HepG2 (cell line): ENCODE data around the gene OSER1. TPM values are rescaled to one million over a fixed set of nuclear protein-coding genes. Genes with fewer than 3 reads are reported as not detected.

Experiments
- CREM ChIP-seq, 2 experiments: sonication (generic) in 1 of 2; formaldehyde crosslinking in 1 of 2; IDR thresholded peaks; 2 replicates each; pipeline versions ENCODE4 v1.4.0 to v1.6.1; 2016 to 2020; ENCODE audit warnings: antibody characterized with exemption in 1 of 2, mild to moderate bottlenecking in 1 of 2, missing genetic modification reagents in 1 of 2
- DPF2 ChIP-seq: sonication (generic); formaldehyde crosslinking; IDR thresholded peaks from 2 replicates; pipeline ENCODE4 v1.4.0; 2020; ENCODE audit warnings: mild to moderate bottlenecking, low read depth, missing genetic modification reagents, borderline replicate concordance
- ERF ChIP-seq: IDR thresholded peaks from 2 replicates; pipeline ENCODE4 v1.6.1; 2018; ENCODE audit warnings: missing biosample characterization, missing genetic modification reagents
- FOXK2 ChIP-seq: fragments of 450-650 bp; IDR thresholded peaks from 2 replicates; pipeline ENCODE4 v1.6.1; 2016
- HNRNPUL1 ChIP-seq: fragments of 200-400 bp; formaldehyde crosslinking; IDR thresholded peaks from 2 replicates; pipeline ENCODE4 v1.6.1; 2017; ENCODE audit warnings: low read depth, mild to moderate bottlenecking, low read length, moderate library complexity
- KLF12 ChIP-seq: sonication (generic); formaldehyde crosslinking; IDR thresholded peaks from 2 replicates; pipeline ENCODE4 v1.4.0; 2020; ENCODE audit warnings: missing genetic modification reagents, borderline replicate concordance
- MAFF ChIP-seq: IDR thresholded peaks from 2 replicates; pipeline ENCODE4 v1.6.1; 2011; ENCODE audit warnings: low read depth, low read length, improper control_type of control experiment
- RARA ChIP-seq: IDR thresholded peaks from 2 replicates; pipeline ENCODE4 v1.6.1; 2016; ENCODE audit warnings: missing genetic modification reagents, missing compliant biosample characterization
- RCOR2 ChIP-seq: IDR thresholded peaks from 2 replicates; pipeline ENCODE4 v1.6.1; 2016; ENCODE audit warnings: missing biosample characterization, missing genetic modification reagents
- REPIN1 ChIP-seq: sonication (generic); formaldehyde crosslinking; IDR thresholded peaks from 2 replicates; pipeline ENCODE4 v1.8.0; 2022; ENCODE audit warnings: missing genetic modification reagents, low read depth, mild to moderate bottlenecking, borderline replicate concordance
- RFXAP ChIP-seq: sonication (generic); formaldehyde crosslinking; IDR thresholded peaks from 2 replicates; pipeline ENCODE4 v1.4.0; 2020; ENCODE audit warnings: missing genetic modification reagents, borderline replicate concordance
- SIN3A ChIP-seq: IDR thresholded peaks from 2 replicates; pipeline ENCODE4 v1.6.1; 2011; ENCODE audit warnings: low read depth, mild to moderate bottlenecking, control low read depth, low read length, borderline replicate concordance
- SNAPC2 ChIP-seq: sonication (generic); formaldehyde crosslinking; IDR thresholded peaks from 2 replicates; pipeline ENCODE4 v1.8.1; 2022; ENCODE audit warnings: mild to moderate bottlenecking, missing genetic modification reagents
- SOX5 ChIP-seq: IDR thresholded peaks from 2 replicates; pipeline ENCODE4 v1.6.1; 2016; ENCODE audit warnings: borderline replicate concordance
- SP140L ChIP-seq: sonication (generic); formaldehyde crosslinking; IDR thresholded peaks from 2 replicates; pipeline ENCODE4 v1.4.0; 2020; ENCODE audit warnings: missing genetic modification reagents, borderline replicate concordance
- ZFP41 ChIP-seq: sonication (generic); formaldehyde crosslinking; IDR thresholded peaks from 2 replicates; pipeline ENCODE4 v1.4.0; 2020; ENCODE audit warnings: mild to moderate bottlenecking, missing genetic modification reagents, borderline replicate concordance
- ZNF3 ChIP-seq: IDR thresholded peaks from 2 replicates; pipeline ENCODE4 v1.7.0; 2017; ENCODE audit warnings: inconsistent platforms
- ZNF34 ChIP-seq: sonication (generic); formaldehyde crosslinking; IDR thresholded peaks from 2 replicates; pipeline ENCODE4 v1.4.0; 2020; ENCODE audit warnings: mild to moderate bottlenecking, missing genetic modification reagents, borderline replicate concordance
- ZNF501 ChIP-seq: sonication (generic); formaldehyde crosslinking; IDR thresholded peaks from 2 replicates; pipeline ENCODE4 v1.5.1; 2020; ENCODE audit warnings: mild to moderate bottlenecking, moderate library complexity, missing genetic modification reagents
- ZNF724P ChIP-seq: sonication (generic); formaldehyde crosslinking; IDR thresholded peaks from 2 replicates; pipeline ENCODE4 v1.8.0; 2022; ENCODE audit warnings: missing genetic modification reagents, borderline replicate concordance
- polyA plus RNA-seq, 8 experiments: library from polyadenylated mRNA; depleted of rRNA in 3 of 8; stranded (reverse) in 7 of 8; unstranded in 1 of 8; fragments of >200 nt; fragmentation: Illumina TruSeq in 4 of 8; extraction: Trizol in 4 of 8; gene quantifications; 2 replicates each; pipeline versions ENCODE4 v1.2.1 to v1.2.3, GENCODE V29; 2011 to 2016; ENCODE audit warnings: low read depth in 4 of 8, missing spikeins in 1 of 8, mixed read lengths in 1 of 8; ENCODE audit not compliant: insufficient read depth in 1 of 8
- total RNA-seq, 5 experiments: library from RNA; depleted of rRNA; stranded (reverse); fragments of >200 nt; fragmentation: Illumina TruSeq; extraction: Trizol; gene quantifications; 2 replicates each; pipeline ENCODE4 v1.2.3, GENCODE V29; 2016; ENCODE audit warnings: low read depth in 1 of 5
- TF ChIP-seq, protein P1 (sequence below): sonication (generic); formaldehyde crosslinking; IDR thresholded peaks from 2 replicates; pipeline ENCODE4 v1.5.1; 2020; ENCODE audit warnings: missing genetic modification reagents, mild to moderate bottlenecking, borderline replicate concordance
- TF ChIP-seq, protein P2 (sequence below): sonication (generic); formaldehyde crosslinking; IDR thresholded peaks from 2 replicates; pipeline ENCODE4 v1.4.0; 2020; ENCODE audit warnings: missing genetic modification reagents, mild to moderate bottlenecking, borderline replicate concordance
- TF ChIP-seq, protein P3 (sequence below): IDR thresholded peaks from 2 replicates; pipeline ENCODE4 v1.6.1; 2016

Gene OSER1
- total and polyA plus RNA-seq, 2 of the 13 experiments (the other 11 are each of a cell fraction or from before 2014, with no cell fraction given) = 71.2 to 71.5 TPM

GRCh38 chr20:44210406-44211176, at the start of gene OSER1 (continued):
- TF ChIP-seq, protein P1, sequence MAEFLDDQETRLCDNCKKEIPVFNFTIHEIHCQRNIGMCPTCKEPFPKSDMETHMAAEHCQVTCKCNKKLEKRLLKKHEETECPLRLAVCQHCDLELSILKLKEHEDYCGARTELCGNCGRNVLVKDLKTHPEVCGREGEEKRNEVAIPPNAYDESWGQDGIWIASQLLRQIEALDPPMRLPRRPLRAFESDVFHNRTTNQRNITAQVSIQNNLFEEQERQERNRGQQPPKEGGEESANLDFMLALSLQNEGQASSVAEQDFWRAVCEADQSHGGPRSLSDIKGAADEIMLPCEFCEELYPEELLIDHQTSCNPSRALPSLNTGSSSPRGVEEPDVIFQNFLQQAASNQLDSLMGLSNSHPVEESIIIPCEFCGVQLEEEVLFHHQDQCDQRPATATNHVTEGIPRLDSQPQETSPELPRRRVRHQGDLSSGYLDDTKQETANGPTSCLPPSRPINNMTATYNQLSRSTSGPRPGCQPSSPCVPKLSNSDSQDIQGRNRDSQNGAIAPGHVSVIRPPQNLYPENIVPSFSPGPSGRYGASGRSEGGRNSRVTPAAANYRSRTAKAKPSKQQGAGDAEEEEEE = peak; percentile 42; the same call in 1 of the 2 replicates
- no peak; the same call in 1 of the 2 replicates for TF ChIP-seq ZNF501
- TF ChIP-seq SOX5 = peak; percentile 96
- peak; percentile 83 for TF ChIP-seq ERF (CRISPR knock-in tag)
- TF ChIP-seq FOXK2 = peak; percentile 99
- peak; percentile 48; the same call in 1 of the 2 replicates for TF ChIP-seq ZFP41 (CRISPR knock-in tag)
- peak; percentile 97 for TF ChIP-seq SIN3A
- TF ChIP-seq RCOR2 (CRISPR knock-in tag) = 0 out of 2 replicates have a peak, but pooled peaks have one; percentile 30
- TF ChIP-seq HNRNPUL1 = no peak
- peak; percentile 96 for TF ChIP-seq CREM (IDR thresholded peaks at IDR 0.05)
- TF ChIP-seq CREM (CRISPR knock-in tag; IDR thresholded peaks at IDR 0.05) = no peak
- TF ChIP-seq, protein P2, sequence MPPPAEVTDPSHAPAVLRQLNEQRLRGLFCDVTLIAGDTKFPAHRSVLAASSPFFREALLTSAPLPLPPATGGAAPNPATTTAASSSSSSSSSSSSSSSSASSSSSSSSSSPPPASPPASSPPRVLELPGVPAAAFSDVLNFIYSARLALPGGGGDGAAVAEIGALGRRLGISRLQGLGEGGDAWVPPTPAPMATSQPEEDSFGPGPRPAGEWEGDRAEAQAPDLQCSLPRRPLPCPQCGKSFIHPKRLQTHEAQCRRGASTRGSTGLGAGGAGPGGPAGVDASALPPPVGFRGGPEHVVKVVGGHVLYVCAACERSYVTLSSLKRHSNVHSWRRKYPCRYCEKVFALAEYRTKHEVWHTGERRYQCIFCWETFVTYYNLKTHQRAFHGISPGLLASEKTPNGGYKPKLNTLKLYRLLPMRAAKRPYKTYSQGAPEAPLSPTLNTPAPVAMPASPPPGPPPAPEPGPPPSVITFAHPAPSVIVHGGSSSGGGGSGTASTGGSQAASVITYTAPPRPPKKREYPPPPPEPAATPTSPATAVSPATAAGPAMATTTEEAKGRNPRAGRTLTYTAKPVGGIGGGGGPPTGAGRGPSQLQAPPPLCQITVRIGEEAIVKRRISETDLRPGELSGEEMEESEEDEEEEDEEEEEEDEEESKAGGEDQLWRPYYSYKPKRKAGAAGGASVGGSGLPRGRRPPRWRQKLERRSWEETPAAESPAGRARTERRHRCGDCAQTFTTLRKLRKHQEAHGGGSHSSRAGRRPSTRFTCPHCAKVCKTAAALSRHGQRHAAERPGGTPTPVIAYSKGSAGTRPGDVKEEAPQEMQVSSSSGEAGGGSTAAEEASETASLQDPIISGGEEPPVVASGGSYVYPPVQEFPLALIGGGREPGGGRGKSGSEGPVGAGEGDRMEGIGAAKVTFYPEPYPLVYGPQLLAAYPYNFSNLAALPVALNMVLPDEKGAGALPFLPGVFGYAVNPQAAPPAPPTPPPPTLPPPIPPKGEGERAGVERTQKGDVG = peak; percentile 12; the same call in 1 of the 2 replicates
- no peak for TF ChIP-seq SP140L (CRISPR knock-in tag)
- no peak; the same call in none of the 2 replicates for TF ChIP-seq ZNF34 (CRISPR knock-in tag)
- TF ChIP-seq REPIN1 (CRISPR knock-in tag) = peak; percentile 87
- peak; percentile 95; the same call in 1 of the 2 replicates for TF ChIP-seq SNAPC2
- no peak; the same call in 1 of the 2 replicates for TF ChIP-seq MAFF
- TF ChIP-seq ZNF724P = peak; percentile 69; the same call in 1 of the 2 replicates
- TF ChIP-seq ZNF3 = peak; percentile 92
- TF ChIP-seq RFXAP (CRISPR knock-in tag) = peak; percentile 50; the same call in 1 of the 2 replicates
- TF ChIP-seq KLF12 = no peak
- peak; percentile 63 for TF ChIP-seq RARA
- TF ChIP-seq, protein P3, sequence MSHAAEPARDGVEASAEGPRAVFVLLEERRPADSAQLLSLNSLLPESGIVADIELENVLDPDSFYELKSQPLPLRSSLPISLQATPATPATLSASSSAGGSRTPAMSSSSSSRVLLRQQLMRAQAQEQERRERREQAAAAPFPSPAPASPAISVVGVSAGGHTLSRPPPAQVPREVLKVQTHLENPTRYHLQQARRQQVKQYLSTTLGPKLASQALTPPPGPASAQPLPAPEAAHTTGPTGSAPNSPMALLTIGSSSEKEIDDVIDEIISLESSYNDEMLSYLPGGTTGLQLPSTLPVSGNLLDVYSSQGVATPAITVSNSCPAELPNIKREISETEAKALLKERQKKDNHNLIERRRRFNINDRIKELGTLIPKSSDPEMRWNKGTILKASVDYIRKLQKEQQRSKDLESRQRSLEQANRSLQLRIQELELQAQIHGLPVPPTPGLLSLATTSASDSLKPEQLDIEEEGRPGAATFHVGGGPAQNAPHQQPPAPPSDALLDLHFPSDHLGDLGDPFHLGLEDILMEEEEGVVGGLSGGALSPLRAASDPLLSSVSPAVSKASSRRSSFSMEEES (CRISPR knock-in tag) = peak; percentile 99
- TF ChIP-seq DPF2 (CRISPR knock-in tag) = no peak
